Kasumi-1 (cell line): ENCODE data around the gene SMG7.

Experiments used
- DNase-seq, 2 experiments: peaks; one replicate each; lab custom pipeline; 2025; lab: John Stamatoyannopoulos, UW

The SMG7 gene

GRCh38 chr1:183565261-183565660, 93.0 kb downstream of the SMG7 start:
- DNase-seq: no peak

- DNase-seq: no peak
Observed at GRCh38 chr1:183566026-183566425, 93.7 kb downstream of the SMG7 start.

- DNase-seq: peak; percentile 52 to 63
Observed at GRCh38 chr1:183567584-183567983, 95.3 kb downstream of the SMG7 start.

- DNase-seq: peak; percentile 13 to 46
Observed at GRCh38 chr1:183568176-183569021, 96.1 kb downstream of the SMG7 start.

GRCh38 chr1:183569141-183569540, 96.8 kb downstream of the SMG7 start:
- DNase-seq: no peak

- no peak for DNase-seq
Observed at GRCh38 chr1:183569801-183570200, 97.5 kb downstream of the SMG7 start.

GRCh38 chr1:183570451-183570850, 98.2 kb downstream of the SMG7 start:
- no peak for DNase-seq

GRCh38 chr1:183571678-183572268, 99.5 kb downstream of the SMG7 start:
- DNase-seq: no peak

GRCh38 chr1:183572721-183573120, 100.4 kb downstream of the SMG7 start:
- DNase-seq: no peak

- DNase-seq: no peak
Observed at GRCh38 chr1:183575606-183576005, 103.3 kb downstream of the SMG7 start.

GRCh38 chr1:183576537-183576936, 104.2 kb downstream of the SMG7 start:
- DNase-seq: no peak

GRCh38 chr1:183577897-183578465, 105.7 kb downstream of the SMG7 start:
- DNase-seq: peak; percentile 14 to 30

GRCh38 chr1:183578856-183579255, 106.6 kb downstream of the SMG7 start:
- no peak for DNase-seq

GRCh38 chr1:183580281-183580682, 108.0 kb downstream of the SMG7 start:
- peak; percentile 98 to 99 for DNase-seq

GRCh38 chr1:183582021-183582713, 109.9 kb downstream of the SMG7 start:
- no peak for DNase-seq

GRCh38 chr1:183583466-183583865, 111.2 kb downstream of the SMG7 start:
- DNase-seq: peak; percentile 68 to 81

- no peak for DNase-seq
Observed at GRCh38 chr1:183584147-183584546, 111.8 kb downstream of the SMG7 start.

- no peak for DNase-seq
Observed at GRCh38 chr1:183585038-183585437, 112.7 kb downstream of the SMG7 start.

GRCh38 chr1:183586455-183586854, 114.2 kb downstream of the SMG7 start:
- no peak for DNase-seq

GRCh38 chr1:183586926-183587325, 114.6 kb downstream of the SMG7 start:
- DNase-seq: no peak

GRCh38 chr1:183588827-183589226, 116.5 kb downstream of the SMG7 start:
- no peak for DNase-seq

- no peak for DNase-seq
Observed at GRCh38 chr1:183589384-183589783, 117.1 kb downstream of the SMG7 start.

GRCh38 chr1:183589874-183590243, 117.6 kb downstream of the SMG7 start:
- no peak for DNase-seq
